Measurements from ENCODE around the gene MCTP1.

The MCTP1 gene

GRCh38 chr5:94749042-94749441, 535.9 kb downstream of the MCTP1 start:
- no peak for TF ChIP-seq ZNF384 (IDR thresholded peaks at IDR 0.05)
- no peak for TF ChIP-seq HDGF (IDR thresholded peaks at IDR 0.05; ENCODE audit: borderline replicate concordance)
- no peak for TF ChIP-seq SUZ12 (IDR thresholded peaks at IDR 0.05)
- TF ChIP-seq TARDBP (IDR thresholded peaks at IDR 0.05): no peak
- ChIA-PET POLR2A (no interaction called here), CTCF (no interaction called here)
- no peak for DNase-seq (ENCODE audit: extremely low spot score)

- no peak for TF ChIP-seq ARNT (IDR thresholded peaks at IDR 0.05)
- no peak for TF ChIP-seq TARDBP (IDR thresholded peaks at IDR 0.05)
- TF ChIP-seq FOXM1 (IDR thresholded peaks at IDR 0.05; ENCODE audit: borderline replicate concordance): no peak
- TF ChIP-seq FOXK2 (IDR thresholded peaks at IDR 0.05): no peak
- TF ChIP-seq CTBP1 (IDR thresholded peaks at IDR 0.05; ENCODE audit: borderline replicate concordance): no peak
- TF ChIP-seq SUZ12 (IDR thresholded peaks at IDR 0.05): no peak
- TF ChIP-seq ZNF384 (IDR thresholded peaks at IDR 0.05): no peak
- no peak for TF ChIP-seq L3MBTL2 (conservative IDR thresholded peaks at IDR 0.05)
- no peak for TF ChIP-seq NFRKB (IDR thresholded peaks at IDR 0.05)
- TF ChIP-seq LEF1 (IDR thresholded peaks at IDR 0.05; ENCODE audit: borderline replicate concordance): no peak
- TF ChIP-seq HDGF (IDR thresholded peaks at IDR 0.05; ENCODE audit: borderline replicate concordance): no peak
- no peak for TF ChIP-seq FOXA1 (IDR thresholded peaks at IDR 0.05)
- no peak for TF ChIP-seq BHLHE40 (IDR thresholded peaks at IDR 0.05; ENCODE audit: borderline replicate concordance)
- no peak for TF ChIP-seq PKNOX1 (IDR thresholded peaks at IDR 0.05)
- POLR2A ChIA-PET: no interaction called here
- no peak for DNase-seq (ENCODE audit: extremely low spot score)
- CTCF ChIA-PET: no interaction called here
Measured at GRCh38 chr5:94748212-94748611, 536.7 kb downstream of the MCTP1 start.

GRCh38 chr5:94747371-94747770, 537.5 kb downstream of the MCTP1 start:
- no peak for DNase-seq (ENCODE audit: extremely low spot score)
- ChIA-PET CTCF (interaction anchor here (1.0 kb wide), 1 partner anchor 10 kb away, joined by 3 read pairs; no protein-coding TSS in a partner anchor), POLR2A (no interaction called here)
- TF ChIP-seq FOXA1 (IDR thresholded peaks at IDR 0.05) (no peak), SP1 (IDR thresholded peaks at IDR 0.05) (no peak), PKNOX1 (IDR thresholded peaks at IDR 0.05) (no peak), ARNT (IDR thresholded peaks at IDR 0.05) (no peak), FOXM1 (IDR thresholded peaks at IDR 0.05; ENCODE audit: borderline replicate concordance) (no peak), CTBP1 (IDR thresholded peaks at IDR 0.05; ENCODE audit: borderline replicate concordance) (no peak), BHLHE40 (IDR thresholded peaks at IDR 0.05; ENCODE audit: borderline replicate concordance) (no peak), NFRKB (IDR thresholded peaks at IDR 0.05) (no peak), ELF4 (IDR thresholded peaks at IDR 0.05) (no peak), LEF1 (IDR thresholded peaks at IDR 0.05; ENCODE audit: borderline replicate concordance) (no peak), SUZ12 (IDR thresholded peaks at IDR 0.05) (no peak), TARDBP (IDR thresholded peaks at IDR 0.05) (no peak), L3MBTL2 (conservative IDR thresholded peaks at IDR 0.05) (no peak), HDGF (IDR thresholded peaks at IDR 0.05; ENCODE audit: borderline replicate concordance) (no peak), FOXK2 (IDR thresholded peaks at IDR 0.05) (no peak), ZNF384 (IDR thresholded peaks at IDR 0.05) (no peak)

- CTCF ChIA-PET: interaction anchor here (1.0 kb wide), 1 partner anchor 9 kb away, joined by 3 read pairs; no protein-coding TSS in a partner anchor
- 0 out of 2 replicates have a peak, but pooled peaks have one; percentile 7 for TF ChIP-seq PKNOX1 (IDR thresholded peaks at IDR 0.05)
- TF ChIP-seq L3MBTL2 (conservative IDR thresholded peaks at IDR 0.05): no peak
- no peak for TF ChIP-seq ZNF384 (IDR thresholded peaks at IDR 0.05)
- POLR2A ChIA-PET: no interaction called here
- no peak for DNase-seq (ENCODE audit: extremely low spot score)
Measured at GRCh38 chr5:94746731-94747124, 538.2 kb downstream of the MCTP1 start.

GRCh38 chr5:94745786-94746730, 538.8 kb downstream of the MCTP1 start:
- ChIA-PET POLR2A (no interaction called here), CTCF (interaction anchor here (1.0 kb wide), 1 partner anchor 9 kb away, joined by 3 read pairs; no protein-coding TSS in a partner anchor)

GRCh38 chr5:94744906-94745305, 540.0 kb downstream of the MCTP1 start:
- ChIA-PET POLR2A (no interaction called here), CTCF (interaction anchor here (0.7 kb wide), 1 partner anchor 130 kb away, joined by 3 read pairs; no protein-coding TSS in a partner anchor)
- no peak for DNase-seq (ENCODE audit: extremely low spot score)
- no peak for TF ChIP-seq FOXA1 (IDR thresholded peaks at IDR 0.05)
- no peak for TF ChIP-seq SUZ12 (IDR thresholded peaks at IDR 0.05)
- no peak for TF ChIP-seq ARNT (IDR thresholded peaks at IDR 0.05)
- TF ChIP-seq ELF4 (IDR thresholded peaks at IDR 0.05): no peak
- no peak for TF ChIP-seq ZNF384 (IDR thresholded peaks at IDR 0.05)
- TF ChIP-seq BHLHE40 (IDR thresholded peaks at IDR 0.05; ENCODE audit: borderline replicate concordance): no peak
- no peak for TF ChIP-seq LEF1 (IDR thresholded peaks at IDR 0.05; ENCODE audit: borderline replicate concordance)
- no peak for TF ChIP-seq CTBP1 (IDR thresholded peaks at IDR 0.05; ENCODE audit: borderline replicate concordance)
- no peak for TF ChIP-seq NFRKB (IDR thresholded peaks at IDR 0.05)
- TF ChIP-seq FOXK2 (IDR thresholded peaks at IDR 0.05): no peak
- no peak for TF ChIP-seq SP1 (IDR thresholded peaks at IDR 0.05)
- TF ChIP-seq PKNOX1 (IDR thresholded peaks at IDR 0.05): no peak
- TF ChIP-seq TARDBP (IDR thresholded peaks at IDR 0.05): no peak
- TF ChIP-seq L3MBTL2 (conservative IDR thresholded peaks at IDR 0.05): no peak
- no peak for TF ChIP-seq FOXM1 (IDR thresholded peaks at IDR 0.05; ENCODE audit: borderline replicate concordance)

More at GRCh38 chr5:94745786-94746730, 538.8 kb downstream of the MCTP1 start:
- no peak for TF ChIP-seq FOXA1 (IDR thresholded peaks at IDR 0.05)
- TF ChIP-seq L3MBTL2 (conservative IDR thresholded peaks at IDR 0.05): no peak
- TF ChIP-seq FOXM1 (IDR thresholded peaks at IDR 0.05; ENCODE audit: borderline replicate concordance): no peak
- TF ChIP-seq ELF4 (IDR thresholded peaks at IDR 0.05): no peak
- DNase-seq (ENCODE audit: extremely low spot score): no peak
